ENCODE measurements around the gene SDR42E2.
"Not testable (repeated sequence)": the region's sequence is repeated elsewhere in the genome, so short reads cannot be mapped to it uniquely, and the experiment has no call there.

GRCh38 chr16:22153078-22153477, 9.2 kb upstream of the SDR42E2 start:
- TF ChIP-seq CTCF (conservative IDR thresholded peaks at IDR 0.05 in 1 of 2, IDR thresholded peaks at IDR 0.05 in 1 of 2; ENCODE audit: extremely low read depth in 1 of 2, insufficient read depth in 1 of 2, low read depth in 1 of 2, low read length in 2 of 2); EZH2 (IDR thresholded peaks at IDR 0.05; ENCODE audit: borderline replicate concordance, low read length): not testable (repeated sequence)
